ENCODE data around the gene SLU7.

SLU7 gene

DNA sequence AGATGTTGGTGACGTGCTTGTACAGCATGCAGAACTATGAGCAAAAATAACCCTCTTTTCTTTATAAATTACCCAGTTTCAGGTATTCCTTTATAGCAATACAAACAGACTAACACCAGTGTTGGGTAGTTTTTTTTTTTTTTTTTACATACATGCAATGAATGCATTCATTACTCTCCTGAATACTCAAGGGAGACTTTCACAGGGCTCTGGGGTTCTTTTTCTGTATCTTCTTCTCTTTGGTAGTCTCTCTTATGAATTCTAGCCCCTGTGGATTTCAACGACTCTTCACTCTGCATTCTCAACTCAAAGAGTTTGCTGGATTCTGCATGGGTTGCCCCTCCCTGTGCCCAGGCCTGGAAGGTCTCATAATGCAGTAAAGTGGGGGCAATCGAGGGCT, 30.6 kb upstream of the SLU7 start:
- H3K4me2 ChIP-seq = no peak overlapping the region
- no peaks in the 10 kb centered on the region for H3K4me1 ChIP-seq (ENCODE audit: low read depth, poor library complexity, severe bottlenecking)
- H3K27me3 ChIP-seq (ENCODE audit: insufficient read depth, low read depth) = no peaks in the 10 kb centered on the region
- no peak overlapping the region for H3K9ac ChIP-seq
- H4K20me1 ChIP-seq (ENCODE audit: insufficient read depth) = no peaks in the 10 kb centered on the region
- no peak overlapping the region for H2AFZ ChIP-seq (ENCODE audit: low read depth)
- H3K27ac ChIP-seq = no peak overlapping the region
- H3K4me3 ChIP-seq (IDR thresholded peaks at IDR 0.05; ENCODE audit: insufficient read depth, low read depth, low read length) = no peak overlapping the region
- TF ChIP-seq, protein P1, sequence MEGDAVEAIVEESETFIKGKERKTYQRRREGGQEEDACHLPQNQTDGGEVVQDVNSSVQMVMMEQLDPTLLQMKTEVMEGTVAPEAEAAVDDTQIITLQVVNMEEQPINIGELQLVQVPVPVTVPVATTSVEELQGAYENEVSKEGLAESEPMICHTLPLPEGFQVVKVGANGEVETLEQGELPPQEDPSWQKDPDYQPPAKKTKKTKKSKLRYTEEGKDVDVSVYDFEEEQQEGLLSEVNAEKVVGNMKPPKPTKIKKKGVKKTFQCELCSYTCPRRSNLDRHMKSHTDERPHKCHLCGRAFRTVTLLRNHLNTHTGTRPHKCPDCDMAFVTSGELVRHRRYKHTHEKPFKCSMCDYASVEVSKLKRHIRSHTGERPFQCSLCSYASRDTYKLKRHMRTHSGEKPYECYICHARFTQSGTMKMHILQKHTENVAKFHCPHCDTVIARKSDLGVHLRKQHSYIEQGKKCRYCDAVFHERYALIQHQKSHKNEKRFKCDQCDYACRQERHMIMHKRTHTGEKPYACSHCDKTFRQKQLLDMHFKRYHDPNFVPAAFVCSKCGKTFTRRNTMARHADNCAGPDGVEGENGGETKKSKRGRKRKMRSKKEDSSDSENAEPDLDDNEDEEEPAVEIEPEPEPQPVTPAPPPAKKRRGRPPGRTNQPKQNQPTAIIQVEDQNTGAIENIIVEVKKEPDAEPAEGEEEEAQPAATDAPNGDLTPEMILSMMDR (conservative IDR thresholded peaks at IDR 0.05; ENCODE audit: low read depth, low read length) = no peak
- no peaks in the 10 kb centered on the region for H3K36me3 ChIP-seq (ENCODE audit: insufficient read depth)
- no peaks in the 10 kb centered on the region for H3K79me2 ChIP-seq (ENCODE audit: insufficient read depth, low read depth)

DNA sequence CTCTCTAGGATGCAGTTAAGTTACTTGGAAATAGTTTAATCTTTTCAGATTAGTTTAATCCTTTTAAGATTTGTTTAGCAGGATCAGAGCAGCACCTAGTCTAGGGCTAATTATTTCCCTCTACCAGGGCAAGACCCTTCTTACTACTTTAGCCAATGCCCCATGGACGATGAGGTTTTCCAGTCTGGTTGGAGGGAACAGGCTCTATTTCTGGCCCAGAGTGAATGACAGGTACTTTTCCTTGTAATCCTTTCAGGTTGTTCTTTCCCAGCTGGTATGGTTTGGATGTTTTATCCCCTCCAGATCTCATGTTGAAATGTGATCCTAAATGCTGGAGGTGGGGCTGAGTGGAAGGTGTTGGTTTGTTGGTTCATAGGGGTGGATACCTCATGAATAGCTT, 30.0 kb upstream of the SLU7 start:
- H3K36me3 ChIP-seq (ENCODE audit: insufficient read depth) = no peaks in the 10 kb centered on the region
- H3K27ac ChIP-seq = no peak overlapping the region
- no peak overlapping the region for H3K4me3 ChIP-seq (IDR thresholded peaks at IDR 0.05; ENCODE audit: insufficient read depth, low read depth, low read length)
- no peak overlapping the region for H3K9ac ChIP-seq
- H3K27me3 ChIP-seq (ENCODE audit: insufficient read depth, low read depth) = no peaks in the 10 kb centered on the region
- H2AFZ ChIP-seq (ENCODE audit: low read depth) = no peak overlapping the region
- H4K20me1 ChIP-seq (ENCODE audit: insufficient read depth) = no peaks in the 10 kb centered on the region
- H3K4me2 ChIP-seq = no peak overlapping the region
- no peaks in the 10 kb centered on the region for H3K79me2 ChIP-seq (ENCODE audit: insufficient read depth, low read depth)
- no peaks in the 10 kb centered on the region for H3K4me1 ChIP-seq (ENCODE audit: low read depth, poor library complexity, severe bottlenecking)
- TF ChIP-seq, protein P1 (conservative IDR thresholded peaks at IDR 0.05; ENCODE audit: low read depth, low read length) = no peak

DNA sequence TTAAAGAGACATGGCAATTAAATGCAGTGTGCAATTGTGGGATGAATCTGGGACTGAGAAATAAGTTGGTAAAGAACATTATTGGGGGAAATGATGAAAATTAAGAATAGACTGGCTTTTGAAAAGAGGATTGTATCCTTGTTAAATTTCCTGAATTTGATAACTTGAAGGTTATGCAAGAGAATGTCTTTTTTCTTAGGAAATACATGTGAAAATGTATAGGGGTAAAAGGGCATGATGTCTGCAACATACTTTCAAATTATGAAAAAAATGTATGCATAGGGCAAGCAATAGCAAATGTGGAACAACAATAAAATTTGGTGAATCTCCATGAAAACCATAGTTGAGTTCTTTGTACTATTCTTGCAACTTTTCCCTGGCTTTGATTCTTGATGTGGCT, 26.9 kb upstream of the SLU7 start:
- H3K4me3 ChIP-seq (IDR thresholded peaks at IDR 0.05; ENCODE audit: insufficient read depth, low read depth, low read length) = no peak overlapping the region
- no peaks in the 10 kb centered on the region for H4K20me1 ChIP-seq (ENCODE audit: insufficient read depth)
- TF ChIP-seq, protein P1 (conservative IDR thresholded peaks at IDR 0.05; ENCODE audit: low read depth, low read length) = no peak
- no peaks in the 10 kb centered on the region for H3K79me2 ChIP-seq (ENCODE audit: insufficient read depth, low read depth)
- H3K4me2 ChIP-seq = no peak overlapping the region
- H3K27me3 ChIP-seq (ENCODE audit: insufficient read depth, low read depth) = no peaks in the 10 kb centered on the region
- H3K9ac ChIP-seq = no peak overlapping the region
- H3K27ac ChIP-seq = no peak overlapping the region
- H3K36me3 ChIP-seq (ENCODE audit: insufficient read depth) = no peaks in the 10 kb centered on the region
- H3K4me1 ChIP-seq (ENCODE audit: low read depth, poor library complexity, severe bottlenecking) = peaks cover 23% of the 10 kb centered on the region
- H2AFZ ChIP-seq (ENCODE audit: low read depth) = no peak overlapping the region

DNA sequence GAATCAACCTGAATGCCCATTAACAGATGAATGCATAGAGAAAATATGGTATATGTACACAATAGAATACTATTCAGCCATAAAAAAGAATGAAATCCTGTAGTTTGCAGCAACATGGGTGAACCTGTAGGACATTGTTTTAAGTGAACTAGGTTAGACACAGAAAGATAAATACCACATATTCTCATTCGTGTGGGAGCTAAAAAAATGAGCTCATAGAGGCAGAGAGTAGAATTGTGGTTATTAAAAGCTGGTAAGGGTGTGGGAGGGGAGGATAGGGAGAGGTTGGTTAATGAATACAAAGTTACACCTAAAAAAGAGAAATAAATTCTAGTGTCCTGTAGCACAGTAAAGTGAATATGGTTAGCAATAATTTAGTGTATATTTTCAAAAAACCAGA, 26.3 kb upstream of the SLU7 start:
- Histone ChIP-seq H2AFZ (ENCODE audit: low read depth) (no peak overlapping the region), H3K4me2 (no peak overlapping the region), H3K27me3 (ENCODE audit: insufficient read depth, low read depth) (no peaks in the 10 kb centered on the region), H3K36me3 (ENCODE audit: insufficient read depth) (no peaks in the 10 kb centered on the region), H4K20me1 (ENCODE audit: insufficient read depth) (no peaks in the 10 kb centered on the region), H3K9ac (no peak overlapping the region), H3K79me2 (ENCODE audit: insufficient read depth, low read depth) (no peaks in the 10 kb centered on the region), H3K4me3 (IDR thresholded peaks at IDR 0.05; ENCODE audit: insufficient read depth, low read depth, low read length) (no peak overlapping the region), H3K4me1 (ENCODE audit: low read depth, poor library complexity, severe bottlenecking) (peaks cover 25% of the 10 kb centered on the region), H3K27ac (no peak overlapping the region)
- TF ChIP-seq, protein P1 (conservative IDR thresholded peaks at IDR 0.05; ENCODE audit: low read depth, low read length) = no peak

All from KMS-11 (cell line).